ENCODE results near the gene WT1.

The WT1 gene

GRCh38 chr11:32446227-32446626 lies 10.9 kb upstream of the WT1 start:
- no peaks in the 10 kb centered on the region for H3K4me1 Mint-ChIP-seq
- peaks cover 32% of the 10 kb centered on the region for H3K27me3 Mint-ChIP-seq
- ATAC-seq (no peak), DNase-seq (no peak)
- no peak overlapping the region for H3K4me3 Mint-ChIP-seq
- H3K9me3 Mint-ChIP-seq, result no peaks in the 10 kb centered on the region
- H3K27ac Mint-ChIP-seq, result no peak overlapping the region

GRCh38 chr11:32444186-32444585 lies 8.8 kb upstream of the WT1 start:
- Mint-ChIP-seq H3K4me1 (peaks cover 7% of the 10 kb centered on the region), H3K27ac (no peak overlapping the region), H3K4me3 (no peak overlapping the region), H3K9me3 (no peaks in the 10 kb centered on the region), H3K27me3 (peaks cover 39% of the 10 kb centered on the region)
- ATAC-seq (no peak), DNase-seq (no peak)

GRCh38 chr11:32440916-32441315 lies 5.6 kb upstream of the WT1 start:
- H3K27ac Mint-ChIP-seq, result no peak overlapping the region

GRCh38 chr11:32440312-32440908 lies 5.1 kb upstream of the WT1 start:
- DNase-seq, result no peak
- no peak for ATAC-seq
- Mint-ChIP-seq H3K4me1 (peaks cover 44% of the 10 kb centered on the region), H3K27me3 (peaks cover 70% of the 10 kb centered on the region), H3K9me3 (no peaks in the 10 kb centered on the region), H3K27ac (no peak overlapping the region), H3K4me3 (no peak overlapping the region)

More at GRCh38 chr11:32440916-32441315, 5.6 kb upstream of the WT1 start:
- Mint-ChIP-seq H3K4me3 (no peak overlapping the region), H3K27me3 (peaks cover 65% of the 10 kb centered on the region), H3K9me3 (no peaks in the 10 kb centered on the region), H3K4me1 (peaks cover 39% of the 10 kb centered on the region)
- ATAC-seq (no peak), DNase-seq (no peak)

- H3K9me3 Mint-ChIP-seq, result no peaks in the 10 kb centered on the region
- peaks cover 46% of the 10 kb centered on the region for H3K4me1 Mint-ChIP-seq
- peaks cover 75% of the 10 kb centered on the region for H3K27me3 Mint-ChIP-seq
- DNase-seq, result no peak
- peak overlapping the region; percentile 34 to 67 for H3K4me3 Mint-ChIP-seq
- no peak for ATAC-seq
- no peak overlapping the region for H3K27ac Mint-ChIP-seq
These were observed 4.3 kb upstream of the WT1 start for GRCh38 chr11:32439501-32440210.

GRCh38 chr11:32438866-32439489 lies 3.6 kb upstream of the WT1 start:
- H3K4me1 Mint-ChIP-seq, result peaks cover 53% of the 10 kb centered on the region
- peak overlapping the region in 1 of 2 donors; percentile 67 for H3K4me3 Mint-ChIP-seq
- H3K9me3 Mint-ChIP-seq, result no peaks in the 10 kb centered on the region
- ATAC-seq (no peak), DNase-seq (no peak)
- H3K27ac Mint-ChIP-seq, result no peak overlapping the region
- peaks cover 82% of the 10 kb centered on the region for H3K27me3 Mint-ChIP-seq

GRCh38 chr11:32438346-32438865 lies 3.1 kb upstream of the WT1 start:
- no peak for ATAC-seq
- H3K27ac Mint-ChIP-seq, result no peak overlapping the region
- peaks cover 58% of the 10 kb centered on the region for H3K4me1 Mint-ChIP-seq
- peaks cover 88% of the 10 kb centered on the region for H3K27me3 Mint-ChIP-seq
- no peak for DNase-seq
- peak overlapping the region in 1 of 2 donors; percentile 83 for H3K4me3 Mint-ChIP-seq
- no peaks in the 10 kb centered on the region for H3K9me3 Mint-ChIP-seq

- ATAC-seq, result no peak
- peaks cover 95% of the 10 kb centered on the region for H3K27me3 Mint-ChIP-seq
- no peaks in the 10 kb centered on the region for H3K9me3 Mint-ChIP-seq
- H3K4me3 Mint-ChIP-seq, result peak overlapping the region; percentile 40 to 83
- H3K4me1 Mint-ChIP-seq, result peaks cover 65% of the 10 kb centered on the region
- H3K27ac Mint-ChIP-seq, result peak overlapping the region in 1 of 2 donors; percentile 56
- no peak for DNase-seq
These were observed 2.4 kb upstream of the WT1 start for GRCh38 chr11:32437495-32438345.

GRCh38 chr11:32436751-32437494 lies 1.6 kb upstream of the WT1 start:
- no peak for DNase-seq
- ATAC-seq, result no peak
- Mint-ChIP-seq H3K9me3 (no peaks in the 10 kb centered on the region), H3K4me1 (peaks cover 69% of the 10 kb centered on the region), H3K27ac (no peak overlapping the region), H3K27me3 (peaks cover 98% of the 10 kb centered on the region), H3K4me3 (peak overlapping the region; percentile 66 to 83)

- Mint-ChIP-seq H3K9me3 (no peaks in the 10 kb centered on the region), H3K27me3 (peaks cover 98% of the 10 kb centered on the region), H3K27ac (no peak overlapping the region), H3K4me3 (peak overlapping the region; percentile 66 to 69), H3K4me1 (peaks cover 69% of the 10 kb centered on the region)
- ATAC-seq (no peak), DNase-seq (no peak)
These were observed 807 bp upstream of the WT1 start for GRCh38 chr11:32435942-32436750.

GRCh38 chr11:32435152-32435480 lies 223 bp downstream of the WT1 start:
- H3K4me1 Mint-ChIP-seq, result peaks cover 75% of the 10 kb centered on the region
- H3K9me3 Mint-ChIP-seq, result no peaks in the 10 kb centered on the region
- DNase-seq (no peak), ATAC-seq (peak; percentile 14)
- H3K4me3 Mint-ChIP-seq, result peak overlapping the region in 1 of 2 donors; percentile 24
- H3K27ac Mint-ChIP-seq, result no peak overlapping the region
- peaks cover 98% of the 10 kb centered on the region for H3K27me3 Mint-ChIP-seq

GRCh38 chr11:32434356-32435151 lies 785 bp downstream of the WT1 start:
- Mint-ChIP-seq H3K9me3 (no peaks in the 10 kb centered on the region), H3K27ac (no peak overlapping the region), H3K4me1 (peaks cover 72% of the 10 kb centered on the region), H3K27me3 (peaks cover 98% of the 10 kb centered on the region), H3K4me3 (peak overlapping the region; percentile 63 to 65)
- ATAC-seq (no peak), DNase-seq (no peak)

- ATAC-seq, result no peak
- Mint-ChIP-seq H3K27ac (no peak overlapping the region), H3K4me3 (peak overlapping the region; percentile 17 to 36), H3K4me1 (peaks cover 65% of the 10 kb centered on the region), H3K9me3 (no peaks in the 10 kb centered on the region), H3K27me3 (peaks cover 98% of the 10 kb centered on the region)
- no peak for DNase-seq
These were observed 1.4 kb downstream of the WT1 start for GRCh38 chr11:32433914-32434355.
